ENCODE measurements around the gene HS6ST2. TPM values are rescaled to one million over a fixed set of nuclear protein-coding genes. Genes with fewer than 3 reads are reported as not detected.
A peak's percentile ranks its signal among the peaks of the same experiment; 100 is the strongest.

The HS6ST2 gene
- total RNA-seq, 1 experiment from 2014 or later: 13.4 TPM

DNA sequence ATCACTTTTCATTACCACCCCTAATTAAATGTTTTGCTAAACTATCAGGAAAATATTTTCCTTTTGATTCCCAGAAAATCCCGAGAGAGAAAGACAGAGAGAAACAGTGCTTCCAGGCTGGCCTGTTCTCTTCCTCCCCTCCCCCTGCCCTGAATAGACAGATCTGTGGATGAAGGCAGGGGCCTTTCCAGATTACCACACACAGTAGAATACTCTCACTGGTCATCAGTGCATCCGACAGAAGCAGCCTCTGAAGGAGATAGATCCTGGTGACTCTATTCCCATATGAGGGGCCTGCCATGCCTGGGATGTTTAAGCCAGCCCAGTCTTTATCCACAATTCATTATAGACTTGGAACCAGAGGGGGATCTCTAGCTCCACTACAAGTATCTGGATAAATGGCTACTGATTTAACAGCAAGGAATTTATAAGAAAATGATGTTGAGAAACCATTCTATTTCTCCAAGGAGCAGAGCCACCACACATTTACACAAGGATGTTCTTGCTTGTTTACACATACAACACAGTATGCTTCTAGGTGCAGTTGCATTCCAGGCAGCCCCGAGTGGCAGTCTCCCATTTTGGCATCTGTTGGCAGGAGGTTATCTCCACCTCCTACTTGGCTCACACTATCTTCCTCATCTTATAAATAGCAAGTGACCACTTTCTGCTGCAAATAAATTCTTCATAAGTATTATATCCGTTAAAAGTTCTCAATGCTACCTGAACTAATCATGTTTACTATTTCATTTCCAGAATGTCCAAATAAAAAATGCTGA, 115.8 kb downstream of the HS6ST2 start:
- CTCF ChIA-PET: no interaction called here

DNA sequence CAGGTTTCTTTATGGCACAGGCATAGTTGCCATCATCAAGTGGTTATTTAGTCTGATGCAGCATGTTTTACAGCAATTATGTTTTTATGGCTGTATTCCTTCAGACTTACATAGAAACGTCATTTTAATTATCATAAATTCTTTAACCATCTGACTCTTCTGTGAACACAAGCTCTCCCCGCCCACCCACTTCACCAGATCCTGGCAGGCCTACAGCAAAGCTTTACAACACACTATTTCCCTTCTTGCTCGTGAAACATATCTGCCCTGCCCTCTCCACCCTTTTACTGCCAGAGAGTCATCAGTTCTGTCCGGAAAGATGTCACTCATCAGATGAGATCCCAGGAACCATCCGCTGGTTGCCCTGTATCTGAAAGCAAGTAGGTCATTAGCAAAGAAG, 120.5 kb downstream of the HS6ST2 start:
- Histone ChIP-seq H3K36me3 (ENCODE audit: low read depth) (no peaks in the 10 kb centered on the region), H2AFZ (no peak overlapping the region), H4K20me1 (ENCODE audit: insufficient read depth) (no peaks in the 10 kb centered on the region; the same call in 1 of the 2 replicates), H3K27me3 (ENCODE audit: insufficient read depth, low read depth) (no peaks in the 10 kb centered on the region), H3F3A (ENCODE audit: insufficient read depth, low read depth) (peaks cover 14% of the 10 kb centered on the region; the same call in 1 of the 2 replicates), H3K9me3 (ENCODE audit: insufficient read depth, low read depth) (no peaks in the 10 kb centered on the region), H3K79me2 (ENCODE audit: low read depth) (peaks cover 19% of the 10 kb centered on the region; the same call in 1 of the 2 replicates), H3K4me1 (replicated peaks; ENCODE audit: insufficient read depth) (peaks cover 29% of the 10 kb centered on the region), H3K4me2 (no peak overlapping the region; the same call in 1 of the 2 replicates), H3K4me3 (no peak overlapping the region), H3K9me2 (ENCODE audit: insufficient read depth) (no peaks in the 10 kb centered on the region), H3K27ac (no peak overlapping the region)
- POLR2A ChIA-PET (ENCODE audit: unreplicated experiment): no interaction called here
- TF ChIP-seq EZH2 (IDR thresholded peaks at IDR 0.05; ENCODE audit: low read depth): no peak
- TF ChIP-seq, protein P1, sequence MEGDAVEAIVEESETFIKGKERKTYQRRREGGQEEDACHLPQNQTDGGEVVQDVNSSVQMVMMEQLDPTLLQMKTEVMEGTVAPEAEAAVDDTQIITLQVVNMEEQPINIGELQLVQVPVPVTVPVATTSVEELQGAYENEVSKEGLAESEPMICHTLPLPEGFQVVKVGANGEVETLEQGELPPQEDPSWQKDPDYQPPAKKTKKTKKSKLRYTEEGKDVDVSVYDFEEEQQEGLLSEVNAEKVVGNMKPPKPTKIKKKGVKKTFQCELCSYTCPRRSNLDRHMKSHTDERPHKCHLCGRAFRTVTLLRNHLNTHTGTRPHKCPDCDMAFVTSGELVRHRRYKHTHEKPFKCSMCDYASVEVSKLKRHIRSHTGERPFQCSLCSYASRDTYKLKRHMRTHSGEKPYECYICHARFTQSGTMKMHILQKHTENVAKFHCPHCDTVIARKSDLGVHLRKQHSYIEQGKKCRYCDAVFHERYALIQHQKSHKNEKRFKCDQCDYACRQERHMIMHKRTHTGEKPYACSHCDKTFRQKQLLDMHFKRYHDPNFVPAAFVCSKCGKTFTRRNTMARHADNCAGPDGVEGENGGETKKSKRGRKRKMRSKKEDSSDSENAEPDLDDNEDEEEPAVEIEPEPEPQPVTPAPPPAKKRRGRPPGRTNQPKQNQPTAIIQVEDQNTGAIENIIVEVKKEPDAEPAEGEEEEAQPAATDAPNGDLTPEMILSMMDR (conservative IDR thresholded peaks at IDR 0.05): no peak
- CTCF ChIA-PET: no interaction called here
- BruUV-seq (replicated peaks): no TSS peak
- no peak for DNase-seq
- intact Hi-C loops (cut with micrococcal nuclease; ENCODE audit: unreplicated experiment): loop anchor here (10.0 kb wide), 1 partner anchor 117 kb away; the partner anchor contains the start of gene HS6ST2

More for the DNA sequence above, 115.8 kb downstream of the HS6ST2 start:
- peaks cover 14% of the 10 kb centered on the region for H3K4me1 ChIP-seq (replicated peaks; ENCODE audit: insufficient read depth)
- H3K4me3 ChIP-seq: no peak overlapping the region
- H3K79me2 ChIP-seq (ENCODE audit: low read depth): peaks cover 4% of the 10 kb centered on the region; the same call in 1 of the 2 replicates
- H3K27me3 ChIP-seq (ENCODE audit: insufficient read depth, low read depth): no peaks in the 10 kb centered on the region
- TF ChIP-seq EZH2 (IDR thresholded peaks at IDR 0.05; ENCODE audit: low read depth): no peak
- TF ChIP-seq, protein P1 (conservative IDR thresholded peaks at IDR 0.05): no peak
- intact Hi-C loops (cut with micrococcal nuclease; ENCODE audit: unreplicated experiment): no loop called here
- BruUV-seq (replicated peaks): no TSS peak
- POLR2A ChIA-PET (ENCODE audit: unreplicated experiment): no interaction called here
- H4K20me1 ChIP-seq (ENCODE audit: insufficient read depth): no peaks in the 10 kb centered on the region
- no peak overlapping the region for H3K4me2 ChIP-seq
- H3K36me3 ChIP-seq (ENCODE audit: low read depth): no peaks in the 10 kb centered on the region
- no peaks in the 10 kb centered on the region for H3K9me2 ChIP-seq (ENCODE audit: insufficient read depth)
- H3K27ac ChIP-seq: no peak overlapping the region
- DNase-seq: no peak
- H2AFZ ChIP-seq: no peak overlapping the region
- 0 out of 2 replicates have a peak, but pooled peaks cover under 1% of the 10 kb centered on the region for H3F3A ChIP-seq (ENCODE audit: insufficient read depth, low read depth)
- no peaks in the 10 kb centered on the region for H3K9me3 ChIP-seq (ENCODE audit: insufficient read depth, low read depth)

DNA sequence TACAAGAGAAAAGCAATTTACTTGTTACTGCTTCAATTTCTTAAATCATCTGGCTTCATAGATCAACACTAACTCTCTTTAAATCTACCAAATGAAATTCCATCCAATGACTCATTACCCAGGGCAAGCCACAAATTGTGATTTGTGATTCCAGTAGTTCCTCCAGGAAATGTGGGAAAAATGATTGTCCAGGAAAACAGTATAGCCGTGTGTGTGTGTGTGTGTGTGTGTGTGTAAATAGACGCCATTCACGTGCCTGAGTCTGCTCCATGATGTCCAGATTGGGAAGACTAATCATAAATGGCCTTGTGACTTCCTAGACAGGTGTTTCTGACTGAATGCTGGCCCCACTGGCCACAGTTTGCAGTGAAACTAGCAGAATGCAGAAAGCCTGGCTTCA, 121.3 kb downstream of the HS6ST2 start:
- H3K27ac ChIP-seq: peak overlapping the region; percentile 28
- H3K9me3 ChIP-seq (ENCODE audit: insufficient read depth, low read depth): no peaks in the 10 kb centered on the region
- ChIA-PET CTCF (no interaction called here), POLR2A (ENCODE audit: unreplicated experiment) (no interaction called here)
- H3K4me1 ChIP-seq (replicated peaks; ENCODE audit: insufficient read depth): peaks cover 30% of the 10 kb centered on the region
- TF ChIP-seq EZH2 (IDR thresholded peaks at IDR 0.05; ENCODE audit: low read depth): no peak
- no peaks in the 10 kb centered on the region for H3K27me3 ChIP-seq (ENCODE audit: insufficient read depth, low read depth)
- BruUV-seq (replicated peaks): no TSS peak
- peaks cover 14% of the 10 kb centered on the region; the same call in 1 of the 2 replicates for H3F3A ChIP-seq (ENCODE audit: insufficient read depth, low read depth)
- DNase-seq: peak; percentile 6 to 74
- H3K9me2 ChIP-seq (ENCODE audit: insufficient read depth): no peaks in the 10 kb centered on the region
- peak overlapping the region; percentile 39 for H3K4me2 ChIP-seq
- H3K79me2 ChIP-seq (ENCODE audit: low read depth): peaks cover 19% of the 10 kb centered on the region; the same call in 1 of the 2 replicates
- H4K20me1 ChIP-seq (ENCODE audit: insufficient read depth): no peaks in the 10 kb centered on the region; the same call in 1 of the 2 replicates
- no peaks in the 10 kb centered on the region for H3K36me3 ChIP-seq (ENCODE audit: low read depth)
- intact Hi-C loops (cut with micrococcal nuclease; ENCODE audit: unreplicated experiment): loop anchor here (10.0 kb wide), 1 partner anchor 118 kb away; the partner anchor contains the start of gene HS6ST2
- no peak overlapping the region for H2AFZ ChIP-seq
- H3K4me3 ChIP-seq: no peak overlapping the region

All from PC-9 (cell line).